HG03159 (cell line): ENCODE results near the gene ARID2.

Experiments
- ATAC-seq: cut with Tn5 transposase; IDR thresholded peaks from one replicate; pipeline ENCODE4 v1.9.1; 2021; ENCODE audit warnings: mild to moderate bottlenecking, moderate library complexity; ENCODE audit not compliant: unreplicated experiment

ARID2 gene

GRCh38 chr12:45850302-45850701 lies 120.8 kb downstream of the ARID2 start:
- no peak for ATAC-seq

GRCh38 chr12:45852508-45852907 lies 123.0 kb downstream of the ARID2 start:
- ATAC-seq, result no peak

GRCh38 chr12:45853550-45853949 lies 124.0 kb downstream of the ARID2 start:
- ATAC-seq, result no peak

GRCh38 chr12:45863332-45863731 lies 133.8 kb downstream of the ARID2 start:
- ATAC-seq, result no peak

GRCh38 chr12:45866299-45866698 lies 136.8 kb downstream of the ARID2 start:
- no peak for ATAC-seq

- no peak for ATAC-seq
These were observed 142.9 kb downstream of the ARID2 start for GRCh38 chr12:45872446-45872845.

- no peak for ATAC-seq
These were observed 147.6 kb downstream of the ARID2 start for GRCh38 chr12:45877069-45877468.

- no peak for ATAC-seq
These were observed 149.2 kb downstream of the ARID2 start for GRCh38 chr12:45878630-45879255.

- ATAC-seq, result no peak
These were observed 149.9 kb downstream of the ARID2 start for GRCh38 chr12:45879363-45879895.

GRCh38 chr12:45880533-45880932 lies 151.0 kb downstream of the ARID2 start:
- no peak for ATAC-seq

- no peak for ATAC-seq
These were observed 153.7 kb downstream of the ARID2 start for GRCh38 chr12:45883187-45883586.

- ATAC-seq, result no peak
These were observed 157.2 kb downstream of the ARID2 start for GRCh38 chr12:45886685-45887084.

- no peak for ATAC-seq
These were observed 158.0 kb downstream of the ARID2 start for GRCh38 chr12:45887544-45887943.

- no peak for ATAC-seq
These were observed 160.8 kb downstream of the ARID2 start for GRCh38 chr12:45890276-45890675.

- ATAC-seq, result no peak
These were observed 163.7 kb downstream of the ARID2 start for GRCh38 chr12:45893240-45893639.

GRCh38 chr12:45895961-45896360 lies 166.5 kb downstream of the ARID2 start:
- ATAC-seq, result no peak

- no peak for ATAC-seq
These were observed 168.6 kb downstream of the ARID2 start for GRCh38 chr12:45898094-45898493.

GRCh38 chr12:45907955-45908354 lies 178.4 kb downstream of the ARID2 start:
- ATAC-seq, result peak; percentile 77

GRCh38 chr12:45909041-45909713 lies 179.7 kb downstream of the ARID2 start:
- no peak for ATAC-seq

- no peak for ATAC-seq
These were observed 183.3 kb downstream of the ARID2 start for GRCh38 chr12:45912774-45913173.

GRCh38 chr12:45913631-45914030 lies 184.1 kb downstream of the ARID2 start:
- no peak for ATAC-seq

GRCh38 chr12:45914090-45914489 lies 184.6 kb downstream of the ARID2 start:
- ATAC-seq, result no peak
